ENCODE results near the gene MRPL48.
A peak's percentile ranks its signal among the peaks of the same experiment; 100 is the strongest.
"Not testable (repeated sequence)": the region's sequence is repeated elsewhere in the genome, so short reads cannot be mapped to it uniquely, and the experiment has no call there.

Gene MRPL48

GRCh38 chr11:73787643-73788558 lies at the start of gene MRPL48:
TSS of gene MRPL48 (plus strand) at chr11:73787874. CDS start at chr11:73787972, 98 bp downstream.
- DNase-seq: peak; percentile 94

GRCh38 chr11:73743045-73743444 lies 44.6 kb upstream of the MRPL48 start:
- no peak for DNase-seq

GRCh38 chr11:73746701-73747100 lies 41.0 kb upstream of the MRPL48 start:
- no peak for DNase-seq

- no peak for DNase-seq
Measured at GRCh38 chr11:73747762-73748161, 39.9 kb upstream of the MRPL48 start.

- DNase-seq: no peak
Measured at GRCh38 chr11:73748300-73748699, 39.4 kb upstream of the MRPL48 start.

- DNase-seq: no peak
Measured at GRCh38 chr11:73749118-73749517, 38.6 kb upstream of the MRPL48 start.

- no peak for DNase-seq
Measured at GRCh38 chr11:73750228-73750627, 37.4 kb upstream of the MRPL48 start.

GRCh38 chr11:73750862-73751261 lies 36.8 kb upstream of the MRPL48 start:
- not testable (repeated sequence) for DNase-seq

- no peak for DNase-seq
Measured at GRCh38 chr11:73752216-73752867, 35.3 kb upstream of the MRPL48 start.

GRCh38 chr11:73752903-73753302 lies 34.8 kb upstream of the MRPL48 start:
- DNase-seq: no peak

GRCh38 chr11:73753938-73754337 lies 33.7 kb upstream of the MRPL48 start:
- DNase-seq: no peak

- DNase-seq: no peak
Measured at GRCh38 chr11:73755670-73756069, 32.0 kb upstream of the MRPL48 start.

- DNase-seq: no peak
Measured at GRCh38 chr11:73757598-73757997, 30.1 kb upstream of the MRPL48 start.

GRCh38 chr11:73758451-73758850 lies 29.2 kb upstream of the MRPL48 start:
- DNase-seq: no peak

- DNase-seq: no peak
Measured at GRCh38 chr11:73759610-73760134, 28.0 kb upstream of the MRPL48 start.

- no peak for DNase-seq
Measured at GRCh38 chr11:73760135-73760678, 27.5 kb upstream of the MRPL48 start.

- peak; percentile 99 for DNase-seq
Measured at GRCh38 chr11:73760679-73761402, 26.8 kb upstream of the MRPL48 start, which contains the start of gene RAB6A. TSS of gene RAB6A (minus strand) at chr11:73761074. CDS start at chr11:73760635, 439 bp downstream.

- DNase-seq: no peak
Measured at GRCh38 chr11:73761403-73761945, 26.2 kb upstream of the MRPL48 start.

- DNase-seq: no peak
Measured at GRCh38 chr11:73762732-73763131, 24.9 kb upstream of the MRPL48 start.

GRCh38 chr11:73766763-73767162 lies 20.9 kb upstream of the MRPL48 start:
- no peak for DNase-seq

GRCh38 chr11:73770811-73771210 lies 16.9 kb upstream of the MRPL48 start:
- not testable (repeated sequence) for DNase-seq

Measured in NCI-H446 treated with DMSO at 0.1 percent for 48 hours (cell line).